ENCODE measurements around the gene DENND1C. TPM values are rescaled to one million over a fixed set of nuclear protein-coding genes. Genes with fewer than 3 reads are reported as not detected.

Gene DENND1C
- total RNA-seq, 1 donor from 2014 or later: 15.1 TPM

DNA sequence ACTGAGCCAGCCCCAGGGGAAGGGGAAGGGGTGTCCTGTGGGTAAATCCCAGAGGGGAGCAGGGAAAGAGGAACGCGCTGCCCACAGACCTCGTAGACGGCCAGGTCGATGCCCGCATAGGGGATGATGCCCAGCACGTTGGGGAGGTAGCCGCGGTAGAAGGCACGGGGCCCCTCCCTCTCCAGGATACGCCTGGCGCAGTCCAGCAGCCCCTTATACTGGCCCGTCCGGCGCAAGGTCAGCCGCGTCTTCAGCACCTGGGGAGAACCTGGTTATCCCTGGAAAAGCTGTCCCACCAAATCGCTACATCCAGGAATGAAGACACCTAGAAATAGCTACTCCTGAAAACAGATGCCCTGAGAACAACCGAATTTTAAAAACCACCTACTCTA is 29.4 kb downstream of the DENND1C start:
- no peaks in the 10 kb centered on the region for H3K27me3 ChIP-seq (ENCODE audit: low read depth)
- H3K4me1 ChIP-seq: no peaks in the 10 kb centered on the region
- peaks cover 13% of the 10 kb centered on the region for H3K9me3 ChIP-seq
- TF ChIP-seq, protein P1, sequence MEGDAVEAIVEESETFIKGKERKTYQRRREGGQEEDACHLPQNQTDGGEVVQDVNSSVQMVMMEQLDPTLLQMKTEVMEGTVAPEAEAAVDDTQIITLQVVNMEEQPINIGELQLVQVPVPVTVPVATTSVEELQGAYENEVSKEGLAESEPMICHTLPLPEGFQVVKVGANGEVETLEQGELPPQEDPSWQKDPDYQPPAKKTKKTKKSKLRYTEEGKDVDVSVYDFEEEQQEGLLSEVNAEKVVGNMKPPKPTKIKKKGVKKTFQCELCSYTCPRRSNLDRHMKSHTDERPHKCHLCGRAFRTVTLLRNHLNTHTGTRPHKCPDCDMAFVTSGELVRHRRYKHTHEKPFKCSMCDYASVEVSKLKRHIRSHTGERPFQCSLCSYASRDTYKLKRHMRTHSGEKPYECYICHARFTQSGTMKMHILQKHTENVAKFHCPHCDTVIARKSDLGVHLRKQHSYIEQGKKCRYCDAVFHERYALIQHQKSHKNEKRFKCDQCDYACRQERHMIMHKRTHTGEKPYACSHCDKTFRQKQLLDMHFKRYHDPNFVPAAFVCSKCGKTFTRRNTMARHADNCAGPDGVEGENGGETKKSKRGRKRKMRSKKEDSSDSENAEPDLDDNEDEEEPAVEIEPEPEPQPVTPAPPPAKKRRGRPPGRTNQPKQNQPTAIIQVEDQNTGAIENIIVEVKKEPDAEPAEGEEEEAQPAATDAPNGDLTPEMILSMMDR (IDR thresholded peaks at IDR 0.05): no peak
- H3K36me3 ChIP-seq: peaks cover 13% of the 10 kb centered on the region
- DNase-seq: no peak
- ATAC-seq: no peak
- intact Hi-C loops (cut with DNase I): no loop called here
- no peak overlapping the region for H3K27ac ChIP-seq
- no peak overlapping the region for H3K4me3 ChIP-seq

DNA sequence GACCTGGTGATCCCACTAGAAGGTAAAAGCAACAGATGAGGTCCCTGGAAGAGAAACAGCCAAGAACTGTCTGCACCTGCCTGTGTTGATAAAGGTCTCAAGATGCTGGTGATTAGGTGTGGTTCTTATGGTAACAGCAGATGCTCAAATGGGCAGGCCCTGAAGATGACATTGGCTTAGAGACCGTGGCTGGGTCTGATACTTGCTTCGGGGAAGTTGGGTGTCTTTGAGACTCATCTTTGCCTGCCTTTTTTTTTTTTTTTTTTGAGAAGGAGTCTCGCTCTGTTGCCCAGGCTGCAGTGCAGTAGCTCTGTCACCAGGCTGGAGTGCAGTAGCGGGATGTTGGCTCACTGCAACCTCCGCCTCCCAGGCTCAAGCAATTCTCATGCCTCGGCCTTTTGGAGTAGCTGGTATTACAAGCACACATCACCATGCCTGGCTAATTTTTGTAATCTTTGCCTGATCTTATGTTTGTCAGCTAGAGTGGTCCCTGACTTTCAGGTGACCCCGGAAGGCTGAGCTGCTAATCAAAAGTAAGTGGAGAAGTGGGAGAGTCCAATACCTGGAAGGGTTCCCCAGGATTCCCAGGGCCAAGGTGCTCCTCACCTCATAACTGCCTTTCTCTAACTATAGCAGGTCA is 29.9 kb downstream of the DENND1C start:
- H3K4me1 ChIP-seq: no peaks in the 10 kb centered on the region
- H3K36me3 ChIP-seq: peaks cover 13% of the 10 kb centered on the region
- DNase-seq (no peak), ATAC-seq (no peak)
- TF ChIP-seq, protein P1 (IDR thresholded peaks at IDR 0.05): no peak
- H3K27me3 ChIP-seq (ENCODE audit: low read depth): no peaks in the 10 kb centered on the region
- intact Hi-C loops (cut with DNase I): no loop called here
- no peak overlapping the region for H3K27ac ChIP-seq
- peaks cover 13% of the 10 kb centered on the region for H3K9me3 ChIP-seq
- H3K4me3 ChIP-seq: no peak overlapping the region

DNA sequence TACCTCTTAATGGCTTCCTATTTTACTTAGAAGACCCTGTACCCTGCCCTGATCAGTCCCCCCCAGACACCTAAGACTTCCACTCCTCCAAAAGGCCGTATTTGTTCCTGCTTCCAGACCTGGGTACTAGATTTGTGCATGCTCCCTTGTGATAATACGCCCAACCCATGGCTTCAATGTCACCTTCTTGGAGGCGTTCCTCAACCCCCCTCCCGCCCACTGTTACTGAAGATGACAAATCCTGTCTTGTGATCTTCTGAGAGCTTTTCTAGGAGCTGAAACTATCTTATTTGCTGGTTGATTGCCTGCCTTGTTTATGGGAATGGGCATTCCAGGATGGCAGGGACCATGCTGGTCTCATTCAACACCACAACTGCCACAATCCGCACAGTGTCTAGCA is 31.4 kb downstream of the DENND1C start:
- Histone ChIP-seq H3K27me3 (ENCODE audit: low read depth) (no peaks in the 10 kb centered on the region), H3K4me1 (no peaks in the 10 kb centered on the region), H3K27ac (no peak overlapping the region), H3K4me3 (no peak overlapping the region), H3K36me3 (peaks cover 13% of the 10 kb centered on the region), H3K9me3 (peaks cover 13% of the 10 kb centered on the region)
- intact Hi-C loops (cut with DNase I): no loop called here
- TF ChIP-seq, protein P1 (IDR thresholded peaks at IDR 0.05): no peak
- no peak for DNase-seq
- no peak for ATAC-seq

DNA sequence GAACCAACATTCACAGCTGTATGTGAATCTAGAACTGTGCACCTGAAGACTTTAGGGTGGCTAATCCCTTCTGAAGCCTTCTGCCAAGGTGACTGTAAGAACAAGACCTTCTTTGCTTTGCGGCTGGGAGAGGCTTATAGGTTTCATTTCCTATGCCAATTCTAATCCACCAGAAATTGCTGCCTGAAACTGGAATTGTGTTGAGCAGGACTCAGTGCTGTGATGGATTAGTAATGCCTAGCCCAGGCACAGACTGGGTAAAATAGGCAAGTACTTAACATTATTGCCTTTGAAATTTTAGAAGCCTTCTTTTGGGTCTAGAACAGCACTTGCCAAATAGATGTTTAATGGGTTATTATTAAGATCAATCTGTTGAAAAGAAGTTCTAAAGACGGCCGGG is 33.5 kb downstream of the DENND1C start:
- no peak overlapping the region for H3K27ac ChIP-seq
- no peaks in the 10 kb centered on the region for H3K36me3 ChIP-seq
- no peaks in the 10 kb centered on the region for H3K9me3 ChIP-seq
- ATAC-seq (no peak), DNase-seq (no peak)
- H3K27me3 ChIP-seq (ENCODE audit: low read depth): no peaks in the 10 kb centered on the region
- TF ChIP-seq, protein P1 (IDR thresholded peaks at IDR 0.05): no peak
- H3K4me3 ChIP-seq: no peak overlapping the region
- intact Hi-C loops (cut with DNase I): no loop called here
- H3K4me1 ChIP-seq: no peaks in the 10 kb centered on the region

DNA sequence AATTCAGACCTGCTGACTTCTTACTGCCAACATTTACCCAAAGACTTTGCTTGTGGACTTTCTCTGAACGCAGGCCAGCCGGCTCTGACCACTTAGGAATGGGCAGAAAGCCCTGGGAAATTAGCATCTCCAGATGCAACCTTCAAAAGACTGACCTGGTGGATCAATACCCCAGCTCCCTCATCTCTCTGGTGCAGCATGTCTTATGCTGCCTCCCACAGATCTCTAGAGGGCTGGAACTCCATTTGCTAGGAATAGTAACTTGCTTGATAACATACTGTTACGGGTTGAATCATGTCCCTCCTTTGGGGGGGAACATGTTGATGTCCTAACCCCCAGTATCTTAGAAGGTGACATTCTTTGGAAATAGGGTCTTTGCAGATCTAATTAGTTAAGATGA is 35.1 kb downstream of the DENND1C start:
- Histone ChIP-seq H3K4me3 (no peak overlapping the region), H3K9me3 (no peaks in the 10 kb centered on the region), H3K27ac (no peak overlapping the region), H3K27me3 (ENCODE audit: low read depth) (no peaks in the 10 kb centered on the region), H3K36me3 (no peaks in the 10 kb centered on the region), H3K4me1 (no peaks in the 10 kb centered on the region)
- DNase-seq: no peak
- no peak for ATAC-seq
- TF ChIP-seq, protein P1 (IDR thresholded peaks at IDR 0.05): no peak
- intact Hi-C loops (cut with DNase I): no loop called here
